OCI-LY1 (cell line): ENCODE data around the gene SDK1.

Experiments used
- H2AFZ ChIP-seq: fragments of 200-600 bp; sonication (generic), shearing (Covaris generic); 2 replicates; pipeline ENCODE4 v1.6.0; 2014; ENCODE audit warnings: antibody characterized with exemption, mild to moderate bottlenecking, low read length
- H3F3A ChIP-seq: fragments of 200-600 bp; sonication (generic), shearing (Covaris generic); 2 replicates; pipeline ENCODE4 v1.6.0; 2014; ENCODE audit warnings: mild to moderate bottlenecking, antibody characterized with exemption, low read length, moderate library complexity; ENCODE audit not compliant: insufficient read depth
- H3K27ac ChIP-seq: fragments of 200-600 bp; sonication (generic); 2 replicates; pipeline ENCODE4 v1.5.1; 2014; ENCODE audit warnings: low read length, mixed run types, mild to moderate bottlenecking, low read depth; ENCODE audit not compliant: poor library complexity, severe bottlenecking
- H3K27me3 ChIP-seq: fragments of 200-600 bp; sonication (generic); 2 replicates; pipeline ENCODE4 v1.6.0; 2014; ENCODE audit warnings: antibody characterized with exemption, mild to moderate bottlenecking, low read length, moderate library complexity; ENCODE audit not compliant: insufficient read depth
- H3K36me3 ChIP-seq: fragments of 200-600 bp; sonication (generic); 2 replicates; pipeline ENCODE4 v1.6.1; 2014; ENCODE audit warnings: mild to moderate bottlenecking, antibody characterized with exemption, low read length, moderate library complexity, mixed read lengths; ENCODE audit not compliant: insufficient read depth
- H3K4me1 ChIP-seq: fragments of 200-600 bp; sonication (generic); 2 replicates; pipeline ENCODE4 v1.5.1; 2014; ENCODE audit warnings: mild to moderate bottlenecking, low read length, moderate library complexity; ENCODE audit not compliant: insufficient read depth, severe bottlenecking
- H3K4me2 ChIP-seq: fragments of 200-600 bp; sonication (generic), shearing (Covaris generic); 2 replicates; pipeline ENCODE4 v1.6.1; 2014; ENCODE audit warnings: low read length
- H3K4me3 ChIP-seq: fragments of 200-600 bp; sonication (generic); 2 replicates; pipeline ENCODE4 v1.5.1; 2014; ENCODE audit warnings: low read length, low read depth, mild to moderate bottlenecking, mixed read lengths; ENCODE audit not compliant: poor library complexity, severe bottlenecking
- H3K79me2 ChIP-seq: fragments of 200-600 bp; shearing (Covaris generic); 2 replicates; pipeline ENCODE4 v1.6.1; 2016; ENCODE audit warnings: mixed run types, low read length, mixed read lengths; ENCODE audit not compliant: insufficient read depth
- H3K9ac ChIP-seq: fragments of 200-600 bp; sonication (generic), shearing (Covaris generic); 2 replicates; pipeline ENCODE4 v1.6.1; 2014; ENCODE audit warnings: mild to moderate bottlenecking, low read length, mixed read lengths
- H3K9me2 ChIP-seq: fragments of 200-600 bp; sonication (generic), shearing (Covaris generic); 2 replicates; pipeline ENCODE4 v1.6.1; 2014; ENCODE audit warnings: low read depth, mild to moderate bottlenecking, low read length, mixed read lengths
- H3K9me3 ChIP-seq: fragments of 200-600 bp; shearing (Covaris generic); 2 replicates; pipeline ENCODE4 v1.6.1; 2014; ENCODE audit warnings: low read length, mixed read lengths
- H4K20me1 ChIP-seq: fragments of 200-600 bp; sonication (generic), shearing (Covaris generic); 2 replicates; pipeline ENCODE4 v1.6.0; 2016; ENCODE audit warnings: mild to moderate bottlenecking, low read length; ENCODE audit not compliant: insufficient read depth
- EZH2 ChIP-seq: fragments of 200-600 bp; sonication (generic), shearing (Covaris generic); IDR thresholded peaks from 2 replicates; pipeline ENCODE4 v1.8.0; 2017; ENCODE audit warnings: borderline replicate concordance, mixed run types, mild to moderate bottlenecking, antibody characterized with exemption, low read length, moderate library complexity, mixed read lengths
- TF ChIP-seq, protein P1 (sequence below): fragments of 200-600 bp; sonication (generic), shearing (Covaris generic); IDR thresholded peaks from 2 replicates; pipeline ENCODE4 v1.5.1; 2017; ENCODE audit warnings: mild to moderate bottlenecking, antibody characterized with exemption, low read length, moderate library complexity, mixed read lengths

The SDK1 gene

DNA sequence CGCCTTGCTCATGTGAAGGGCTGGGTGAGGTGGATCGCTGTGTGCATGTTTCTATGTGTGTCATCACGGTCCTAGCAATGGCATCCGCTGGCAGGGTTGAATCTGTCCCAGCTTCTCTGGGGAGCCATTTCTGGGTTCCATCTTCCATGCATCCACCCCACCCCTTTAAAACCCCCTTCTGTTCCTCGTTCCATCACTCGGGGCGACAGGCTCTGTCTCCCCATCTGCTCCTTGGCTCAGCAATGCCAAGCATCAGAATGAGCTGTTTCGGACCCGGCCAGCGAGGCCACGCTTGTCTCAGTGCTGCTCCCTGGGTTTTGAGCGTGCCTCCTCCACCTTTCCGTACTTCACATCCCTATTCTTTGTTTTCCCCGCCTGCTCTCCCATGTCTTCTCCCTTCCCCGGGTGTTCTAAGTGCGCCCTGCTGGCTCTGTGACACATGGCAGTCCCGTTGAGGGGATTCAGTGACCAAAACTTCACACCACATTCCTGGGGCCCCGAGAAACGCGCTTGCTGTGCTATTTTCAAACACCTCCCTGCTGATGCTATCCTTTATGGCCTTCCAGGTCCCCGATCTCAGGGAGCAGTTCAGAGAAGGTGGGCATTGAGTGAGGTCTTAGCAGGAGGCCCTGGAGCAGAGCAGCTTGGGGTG is 827.0 kb downstream of the SDK1 start:
- no peak for TF ChIP-seq EZH2
- TF ChIP-seq, protein P1, sequence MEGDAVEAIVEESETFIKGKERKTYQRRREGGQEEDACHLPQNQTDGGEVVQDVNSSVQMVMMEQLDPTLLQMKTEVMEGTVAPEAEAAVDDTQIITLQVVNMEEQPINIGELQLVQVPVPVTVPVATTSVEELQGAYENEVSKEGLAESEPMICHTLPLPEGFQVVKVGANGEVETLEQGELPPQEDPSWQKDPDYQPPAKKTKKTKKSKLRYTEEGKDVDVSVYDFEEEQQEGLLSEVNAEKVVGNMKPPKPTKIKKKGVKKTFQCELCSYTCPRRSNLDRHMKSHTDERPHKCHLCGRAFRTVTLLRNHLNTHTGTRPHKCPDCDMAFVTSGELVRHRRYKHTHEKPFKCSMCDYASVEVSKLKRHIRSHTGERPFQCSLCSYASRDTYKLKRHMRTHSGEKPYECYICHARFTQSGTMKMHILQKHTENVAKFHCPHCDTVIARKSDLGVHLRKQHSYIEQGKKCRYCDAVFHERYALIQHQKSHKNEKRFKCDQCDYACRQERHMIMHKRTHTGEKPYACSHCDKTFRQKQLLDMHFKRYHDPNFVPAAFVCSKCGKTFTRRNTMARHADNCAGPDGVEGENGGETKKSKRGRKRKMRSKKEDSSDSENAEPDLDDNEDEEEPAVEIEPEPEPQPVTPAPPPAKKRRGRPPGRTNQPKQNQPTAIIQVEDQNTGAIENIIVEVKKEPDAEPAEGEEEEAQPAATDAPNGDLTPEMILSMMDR = no peak
- H3K4me2 ChIP-seq = no peak overlapping the region
- H3K4me3 ChIP-seq = no peak overlapping the region
- H3F3A ChIP-seq = no peaks in the 10 kb centered on the region
- no peaks in the 10 kb centered on the region for H4K20me1 ChIP-seq
- no peaks in the 10 kb centered on the region for H3K36me3 ChIP-seq
- no peaks in the 10 kb centered on the region for H3K27me3 ChIP-seq
- H2AFZ ChIP-seq = no peak overlapping the region
- no peaks in the 10 kb centered on the region for H3K9me2 ChIP-seq
- H3K4me1 ChIP-seq = no peaks in the 10 kb centered on the region
- H3K9ac ChIP-seq = no peak overlapping the region
- no peaks in the 10 kb centered on the region for H3K9me3 ChIP-seq
- no peaks in the 10 kb centered on the region for H3K79me2 ChIP-seq
- no peak overlapping the region for H3K27ac ChIP-seq

DNA sequence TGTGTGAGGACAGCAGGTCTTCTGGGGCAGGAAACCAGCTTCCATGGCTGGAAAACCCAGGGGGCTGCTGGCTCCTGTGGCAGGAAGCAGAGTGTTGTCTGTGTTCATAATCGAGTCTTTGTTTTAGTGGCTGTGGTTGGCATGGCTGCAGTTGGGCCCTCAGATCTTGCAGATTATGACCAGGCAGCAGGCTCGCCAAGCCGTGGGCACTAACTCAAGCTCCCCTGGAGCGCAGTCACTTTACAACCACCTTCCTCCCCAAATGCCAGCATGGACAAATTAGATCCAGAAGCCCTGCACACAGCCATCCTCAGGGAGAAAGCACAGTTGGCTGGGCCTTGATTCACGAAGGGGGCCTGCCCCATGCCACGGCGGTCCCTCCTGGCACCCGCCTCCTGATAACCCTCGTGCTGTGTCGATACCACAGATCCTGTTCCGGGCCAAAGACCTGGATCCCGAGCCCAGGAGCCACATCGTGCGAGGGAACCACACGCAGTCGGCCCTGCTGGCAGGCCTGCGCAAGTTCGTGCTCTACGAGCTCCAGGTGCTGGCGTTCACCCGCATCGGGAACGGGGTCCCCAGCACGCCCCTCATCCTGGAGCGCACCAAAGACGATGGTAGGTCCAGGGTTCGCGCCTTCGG is 828.5 kb downstream of the SDK1 start:
- Histone ChIP-seq H3F3A (no peaks in the 10 kb centered on the region), H3K36me3 (no peaks in the 10 kb centered on the region), H3K9me3 (no peaks in the 10 kb centered on the region), H3K27me3 (no peaks in the 10 kb centered on the region), H3K4me1 (no peaks in the 10 kb centered on the region), H3K9ac (no peak overlapping the region), H4K20me1 (no peaks in the 10 kb centered on the region), H3K4me3 (no peak overlapping the region), H3K79me2 (no peaks in the 10 kb centered on the region), H3K27ac (no peak overlapping the region), H3K9me2 (no peaks in the 10 kb centered on the region), H2AFZ (no peak overlapping the region), H3K4me2 (no peak overlapping the region)
- TF ChIP-seq EZH2 = no peak
- TF ChIP-seq, protein P1 = no peak

DNA sequence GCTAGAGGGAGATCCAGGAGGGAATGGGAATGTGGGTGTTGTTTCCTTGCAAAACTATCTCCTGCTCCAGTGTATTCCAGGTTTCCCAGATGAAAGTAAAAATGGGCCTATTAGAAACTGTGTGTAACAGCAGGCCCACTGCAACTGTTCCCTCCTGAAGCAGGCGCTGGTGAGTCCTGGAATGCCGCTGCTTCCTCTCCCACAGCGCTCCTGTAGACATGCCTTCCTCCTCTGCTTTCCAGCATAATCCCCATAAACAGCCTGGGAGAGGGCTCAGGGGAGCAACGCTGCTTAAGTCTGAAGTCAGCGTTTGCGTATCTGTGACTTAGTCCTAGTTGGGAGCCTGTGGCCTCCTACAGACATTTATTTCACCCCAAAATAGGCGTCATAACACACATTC is 830.0 kb downstream of the SDK1 start:
- H3K9ac ChIP-seq = no peak overlapping the region
- no peak overlapping the region for H3K4me2 ChIP-seq
- H3K4me1 ChIP-seq = no peaks in the 10 kb centered on the region
- H3K27ac ChIP-seq = no peak overlapping the region
- H3F3A ChIP-seq = no peaks in the 10 kb centered on the region
- no peaks in the 10 kb centered on the region for H3K27me3 ChIP-seq
- H3K79me2 ChIP-seq = no peaks in the 10 kb centered on the region
- no peaks in the 10 kb centered on the region for H4K20me1 ChIP-seq
- no peaks in the 10 kb centered on the region for H3K36me3 ChIP-seq
- H2AFZ ChIP-seq = no peak overlapping the region
- no peak for TF ChIP-seq EZH2
- TF ChIP-seq, protein P1 = no peak
- no peaks in the 10 kb centered on the region for H3K9me3 ChIP-seq
- H3K9me2 ChIP-seq = no peaks in the 10 kb centered on the region
- H3K4me3 ChIP-seq = no peak overlapping the region
